Breast epithelium (tissue), 4 donors: ENCODE data around the gene FLNB. TPM values are rescaled to one million over a fixed set of nuclear protein-coding genes. Genes with fewer than 3 reads are reported as not detected.

Experiments used
- DNase-seq, 2 donors: peaks; one replicate each; pipeline ENCODE4 v3.0.0-alpha.2; 2019; ENCODE audit warnings: low spot score in 2 of 2
- H3K27ac ChIP-seq, 2 donors: fragments of 200-600 bp; sonication (generic) in 1 of 2; one replicate each; pipeline ENCODE4 v1.5.1; 2016 to 2019; ENCODE audit warnings: mild to moderate bottlenecking in 1 of 2
- H3K27me3 ChIP-seq, 2 donors: fragments of 200-600 bp; sonication (generic) in 1 of 2; one replicate each; pipeline versions ENCODE4 v1.5.1 to v1.6.0; 2017 to 2019; ENCODE audit warnings: control low read depth in 1 of 2, mild to moderate bottlenecking in 1 of 2
- H3K36me3 ChIP-seq: fragments of 200-600 bp; one replicate; pipeline ENCODE4 v1.5.1; 2019
- H3K4me1 ChIP-seq, 2 donors: fragments of 200-600 bp; sonication (generic); one replicate each; pipeline ENCODE4 v1.5.1; 2016 to 2019; ENCODE audit warnings: control low read depth in 1 of 2
- H3K4me3 ChIP-seq, 3 donors: fragments of 200-600 bp; sonication (generic); 1 replicate in 2 of 3; 2 replicates in 1 of 3; pipeline ENCODE4 v1.5.1; 2016 to 2019; ENCODE audit warnings: mild to moderate bottlenecking in 3 of 3, moderate library complexity in 2 of 3
- H3K9me3 ChIP-seq, 2 donors: fragments of 200-600 bp; sonication (generic) in 1 of 2; one replicate each; pipeline ENCODE4 v1.5.1; 2016 to 2019; ENCODE audit warnings: control low read depth in 1 of 2
- POLR2A ChIP-seq: fragments of 450-650 bp; IDR thresholded peaks from one replicate; pipeline ENCODE4 v1.6.1; 2016; ENCODE audit warnings: antibody characterized with exemption, mild to moderate bottlenecking, moderate library complexity
- POLR2AphosphoS5 ChIP-seq, 3 donors: sonication (generic); formaldehyde crosslinking; IDR thresholded peaks; one replicate each; pipeline ENCODE4 v1.6.1; 2017; ENCODE audit warnings: antibody characterized with exemption in 3 of 3
- intact Hi-C: fragments of 100-400 bp; cut with DNase I; formaldehyde crosslinking; loops from one replicate; pipeline ENCODE4 v1.15.1; 2023; ENCODE audit warnings: low total_unique reads
- total RNA-seq, 3 donors: library from RNA; depleted of rRNA; stranded (reverse); fragments of >200 nt; gene quantifications; one replicate each; pipeline ENCODE4 v1.1.0, GENCODE V29; 2016
- TF ChIP-seq, protein P1 (sequence below), 3 donors: fragments of 450-650 bp; IDR thresholded peaks; one replicate each; pipeline ENCODE4 v1.5.1; 2016 to 2017; ENCODE audit warnings: antibody characterized with exemption in 3 of 3, mild to moderate bottlenecking in 3 of 3, moderate library complexity in 3 of 3

Gene FLNB
- total RNA-seq, 3 donors from 2014 or later: 40.3 to 242 (median 164) TPM

DNA sequence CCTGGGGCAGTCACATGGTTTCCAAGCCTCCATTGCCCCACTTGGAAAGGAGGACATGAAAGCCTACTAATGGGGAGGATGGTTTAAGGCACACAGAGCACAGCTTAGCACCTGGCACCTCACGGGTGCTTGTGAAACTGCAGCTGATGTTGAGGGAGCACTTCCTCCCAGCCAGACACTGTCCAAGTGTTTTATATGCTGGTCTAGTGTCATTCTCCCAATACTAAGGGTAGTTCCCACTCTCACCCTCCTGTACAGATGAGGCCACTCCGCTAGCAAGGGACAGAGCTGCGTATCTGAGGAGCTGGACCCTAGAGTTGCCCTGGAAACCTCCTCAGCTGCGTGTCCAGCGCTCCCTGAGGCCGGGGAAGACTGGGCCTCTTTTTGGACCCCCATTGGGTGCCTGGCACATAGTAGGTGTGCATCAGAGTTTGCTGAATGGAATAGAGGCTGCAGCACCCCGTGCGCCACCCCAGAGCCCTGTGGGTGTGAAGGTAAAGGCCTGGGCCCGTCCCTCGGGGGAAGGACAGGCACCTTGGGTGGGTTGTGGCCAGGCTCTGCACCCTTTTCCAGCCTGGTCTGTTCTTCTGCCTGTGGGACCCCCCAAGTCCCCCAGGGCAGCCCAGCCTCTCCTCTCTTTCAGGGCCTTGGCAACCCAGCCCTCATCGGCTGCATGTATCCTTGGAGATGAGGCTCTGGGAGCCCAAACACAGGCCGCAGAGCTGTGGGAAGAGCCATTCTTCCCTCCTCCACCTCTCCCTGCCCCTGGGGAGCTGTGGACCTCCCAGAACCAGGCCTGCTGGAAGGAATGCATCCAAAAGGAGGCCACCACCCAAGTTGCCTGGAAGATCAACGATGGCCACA is 171.2 kb downstream of the FLNB start:
- Histone ChIP-seq H3K9me3 (no peaks in the 10 kb centered on the region), H3K4me3 (no peak overlapping the region), H3K36me3 (no peaks in the 10 kb centered on the region), H3K4me1 (peaks cover 0 to 13% of the 10 kb centered on the region in 2 donors), H3K27ac (no peak overlapping the region), H3K27me3 (no peaks in the 10 kb centered on the region)
- DNase-seq: no peak
- intact Hi-C loops: loop anchor here (1.0 to 10.0 kb wide), 2 partner anchors 30 to 115 kb away; no protein-coding TSS in a partner anchor
- TF ChIP-seq POLR2AphosphoS5 (IDR thresholded peaks at IDR 0.05) (no peak), POLR2A (no peak)
- TF ChIP-seq, protein P1, sequence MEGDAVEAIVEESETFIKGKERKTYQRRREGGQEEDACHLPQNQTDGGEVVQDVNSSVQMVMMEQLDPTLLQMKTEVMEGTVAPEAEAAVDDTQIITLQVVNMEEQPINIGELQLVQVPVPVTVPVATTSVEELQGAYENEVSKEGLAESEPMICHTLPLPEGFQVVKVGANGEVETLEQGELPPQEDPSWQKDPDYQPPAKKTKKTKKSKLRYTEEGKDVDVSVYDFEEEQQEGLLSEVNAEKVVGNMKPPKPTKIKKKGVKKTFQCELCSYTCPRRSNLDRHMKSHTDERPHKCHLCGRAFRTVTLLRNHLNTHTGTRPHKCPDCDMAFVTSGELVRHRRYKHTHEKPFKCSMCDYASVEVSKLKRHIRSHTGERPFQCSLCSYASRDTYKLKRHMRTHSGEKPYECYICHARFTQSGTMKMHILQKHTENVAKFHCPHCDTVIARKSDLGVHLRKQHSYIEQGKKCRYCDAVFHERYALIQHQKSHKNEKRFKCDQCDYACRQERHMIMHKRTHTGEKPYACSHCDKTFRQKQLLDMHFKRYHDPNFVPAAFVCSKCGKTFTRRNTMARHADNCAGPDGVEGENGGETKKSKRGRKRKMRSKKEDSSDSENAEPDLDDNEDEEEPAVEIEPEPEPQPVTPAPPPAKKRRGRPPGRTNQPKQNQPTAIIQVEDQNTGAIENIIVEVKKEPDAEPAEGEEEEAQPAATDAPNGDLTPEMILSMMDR (IDR thresholded peaks at IDR 0.05): no peak

DNA sequence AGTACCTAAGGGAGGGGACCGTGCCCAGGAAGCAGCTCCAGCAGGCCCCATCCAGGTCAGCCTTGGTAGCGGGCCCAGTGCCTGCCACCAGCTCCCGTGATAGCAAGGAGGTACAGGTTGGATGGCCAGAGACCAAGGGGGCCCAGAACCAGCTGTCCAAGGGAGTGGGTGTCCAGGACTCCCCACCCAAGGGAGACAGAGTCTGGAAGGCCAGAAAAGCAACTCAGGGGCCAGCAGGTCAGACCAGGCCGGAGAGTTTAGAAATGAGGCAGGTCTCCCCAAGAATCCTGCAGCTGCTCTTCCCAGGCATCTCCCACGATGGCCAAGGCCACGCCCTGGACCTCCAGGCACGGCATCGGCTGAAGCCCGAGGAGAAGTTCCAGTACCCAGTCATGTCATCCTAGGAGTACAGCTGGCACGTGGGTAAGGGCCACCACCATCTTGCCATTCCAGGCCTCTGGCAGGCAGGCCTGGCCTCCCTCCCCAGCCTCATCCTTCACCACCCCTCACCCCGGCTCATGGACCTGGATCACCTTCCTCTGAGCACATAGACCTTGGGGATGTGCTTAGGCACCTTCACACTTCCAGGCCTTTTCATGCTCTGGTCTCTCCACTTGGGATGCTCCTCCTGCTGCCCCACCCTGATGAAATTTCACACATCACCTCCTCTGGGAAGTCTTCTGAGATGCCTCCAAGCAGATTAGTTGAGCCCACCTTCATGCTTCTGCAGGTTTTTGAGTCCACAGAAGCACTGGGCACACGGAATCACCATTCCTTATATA is 172.1 kb downstream of the FLNB start:
- intact Hi-C loops: loop anchor here (10.0 kb wide), 1 partner anchor 115 kb away; no protein-coding TSS in a partner anchor
- TF ChIP-seq, protein P1 (IDR thresholded peaks at IDR 0.05): no peak
- no peak for TF ChIP-seq POLR2AphosphoS5 (IDR thresholded peaks at IDR 0.05)
- no peak for TF ChIP-seq POLR2A

DNA sequence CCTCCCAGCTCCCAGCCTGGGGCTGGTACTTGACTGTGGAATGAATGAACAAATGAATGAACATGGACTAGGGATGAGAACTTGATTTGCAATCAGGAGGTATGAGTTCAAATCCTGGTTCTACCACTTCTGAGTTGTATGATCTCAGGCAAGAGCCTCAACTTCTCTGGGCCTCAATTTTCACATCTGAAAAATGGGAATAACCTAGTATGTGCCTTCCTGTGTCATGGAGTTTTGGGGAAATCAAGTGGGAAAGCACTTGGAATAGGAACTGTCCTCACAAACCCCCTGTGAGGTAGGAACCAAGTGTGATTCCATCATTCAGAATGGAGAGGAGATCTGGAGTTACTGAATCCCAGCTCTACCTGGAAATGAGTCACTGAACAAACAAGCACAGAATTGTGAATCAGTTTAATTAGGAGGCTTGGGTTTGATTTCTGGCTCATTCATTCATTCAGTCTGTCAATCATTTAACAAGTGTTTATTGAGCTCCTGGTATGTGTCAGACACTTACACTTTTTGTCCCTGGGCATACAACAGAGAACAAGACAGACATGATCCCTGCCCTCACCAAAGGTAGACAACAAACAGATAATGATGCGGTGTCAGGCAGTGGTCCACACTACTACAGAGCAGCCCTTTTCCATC is 172.8 kb downstream of the FLNB start:
- DNase-seq: no peak
- intact Hi-C loops: loop anchor here (10.0 kb wide), 1 partner anchor 114 kb away; no protein-coding TSS in a partner anchor
- Histone ChIP-seq H3K27ac (no peak overlapping the region), H3K36me3 (no peaks in the 10 kb centered on the region), H3K4me1 (peaks cover 0 to 1% of the 10 kb centered on the region in 2 donors), H3K4me3 (no peak overlapping the region), H3K9me3 (no peaks in the 10 kb centered on the region), H3K27me3 (no peaks in the 10 kb centered on the region)
- TF ChIP-seq, protein P1 (IDR thresholded peaks at IDR 0.05): no peak
- no peak for TF ChIP-seq POLR2AphosphoS5 (IDR thresholded peaks at IDR 0.05)
- TF ChIP-seq POLR2A: no peak

More for the DNA sequence above, 172.1 kb downstream of the FLNB start:
- DNase-seq: no peak
- Histone ChIP-seq H3K4me3 (no peak overlapping the region), H3K27ac (no peak overlapping the region), H3K36me3 (no peaks in the 10 kb centered on the region), H3K9me3 (no peaks in the 10 kb centered on the region), H3K4me1 (peaks cover 0 to 9% of the 10 kb centered on the region in 2 donors), H3K27me3 (no peaks in the 10 kb centered on the region)

DNA sequence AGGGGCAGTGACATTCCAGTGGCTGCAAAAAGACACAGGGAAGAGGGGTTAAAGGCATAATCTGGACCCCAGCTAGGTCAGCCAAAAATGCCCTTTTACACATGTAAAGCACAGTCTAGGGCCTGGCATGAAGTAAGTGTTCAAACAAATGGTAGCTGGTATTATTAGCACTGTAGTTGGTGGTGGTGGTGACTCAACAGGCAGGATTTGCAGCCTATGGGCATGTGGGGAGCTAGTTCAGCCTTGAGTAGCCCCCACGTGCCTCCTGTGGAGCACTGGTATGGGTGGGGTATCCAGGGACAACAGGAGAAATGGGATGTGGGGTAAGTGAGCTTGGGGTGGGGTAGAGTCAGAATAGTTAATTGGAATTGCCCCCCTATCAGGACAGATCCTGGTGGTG is 175.0 kb downstream of the FLNB start:
- intact Hi-C loops: loop anchor here (10.0 kb wide), 1 partner anchor 112 kb away; no protein-coding TSS in a partner anchor
- Histone ChIP-seq H3K4me3 (no peak overlapping the region), H3K27me3 (no peaks in the 10 kb centered on the region), H3K27ac (no peak overlapping the region), H3K9me3 (no peaks in the 10 kb centered on the region), H3K36me3 (no peaks in the 10 kb centered on the region), H3K4me1 (no peaks in the 10 kb centered on the region)
- no peak for DNase-seq
- TF ChIP-seq POLR2AphosphoS5 (IDR thresholded peaks at IDR 0.05) (no peak), POLR2A (no peak)
- TF ChIP-seq, protein P1 (IDR thresholded peaks at IDR 0.05): no peak
